ENCODE results near the gene CDKN2B-AS1.
"Not testable (repeated sequence)": the region's sequence is repeated elsewhere in the genome, so short reads cannot be mapped to it uniquely, and the experiment has no call there.

CDKN2B-AS1 gene

DNA sequence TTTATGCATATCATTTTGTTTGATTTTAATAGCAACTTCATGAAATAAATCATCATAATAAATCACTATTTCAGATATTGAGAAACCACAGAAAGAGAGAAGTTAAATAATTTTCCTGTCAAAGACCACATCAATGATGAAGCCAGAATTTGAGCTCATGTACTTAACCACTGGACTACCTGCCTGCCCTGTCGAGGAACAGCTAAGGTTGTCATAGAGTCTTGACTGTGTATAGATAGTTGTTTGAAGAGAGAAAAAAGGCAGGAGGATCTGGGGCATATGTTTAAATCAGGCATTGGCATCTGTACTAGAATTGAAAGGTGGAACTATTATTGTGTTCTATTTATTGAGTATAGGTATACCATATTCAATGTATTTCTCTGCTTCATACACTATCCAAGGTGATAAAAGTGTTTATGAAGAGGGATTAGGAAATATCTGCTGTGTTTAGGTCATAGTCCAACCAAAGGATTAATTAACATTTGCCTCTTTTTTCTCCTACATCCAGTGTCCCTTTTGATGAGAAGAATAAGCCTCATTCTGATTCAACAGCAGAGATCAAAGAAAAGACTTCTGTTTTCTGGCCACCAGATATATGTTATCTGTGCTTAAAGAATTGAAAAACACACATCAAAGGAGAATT is 51.8 kb downstream of the CDKN2B-AS1 start:
- DNase-seq: no peak

- no peak for DNase-seq
Observed at GRCh38 chr9:22047596-22047995, 53.0 kb downstream of the CDKN2B-AS1 start.

GRCh38 chr9:22049411-22049810 is 54.8 kb downstream of the CDKN2B-AS1 start:
- DNase-seq: no peak

GRCh38 chr9:22050924-22051323 is 56.3 kb downstream of the CDKN2B-AS1 start:
- DNase-seq: no peak

DNA sequence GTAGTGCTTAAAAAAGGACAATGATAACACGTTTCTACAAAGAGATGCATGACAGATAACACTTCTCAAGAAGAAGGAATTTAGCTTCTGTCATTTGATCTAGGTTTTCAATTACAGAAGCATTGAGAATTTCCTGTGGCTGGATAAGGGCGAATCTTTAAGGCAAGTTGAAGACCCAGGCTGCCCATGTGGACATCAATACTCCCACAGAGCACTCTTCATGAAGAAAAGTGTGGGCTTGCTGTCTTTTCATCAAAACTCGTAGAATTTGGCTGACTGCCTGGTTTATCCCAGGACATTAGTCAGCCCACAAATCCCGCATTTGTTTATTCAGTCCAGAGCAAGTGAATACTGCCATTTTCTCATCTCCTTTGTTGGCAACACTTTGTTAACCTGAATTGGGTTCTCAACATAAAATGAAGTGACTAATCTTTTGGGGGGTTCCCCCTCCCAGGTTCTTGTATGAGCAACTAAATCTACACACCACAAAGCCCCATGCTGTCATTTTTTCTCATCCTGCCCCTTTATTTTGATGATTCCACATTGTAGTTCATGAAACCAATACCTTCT is 57.9 kb downstream of the CDKN2B-AS1 start:
- DNase-seq: no peak

DNA sequence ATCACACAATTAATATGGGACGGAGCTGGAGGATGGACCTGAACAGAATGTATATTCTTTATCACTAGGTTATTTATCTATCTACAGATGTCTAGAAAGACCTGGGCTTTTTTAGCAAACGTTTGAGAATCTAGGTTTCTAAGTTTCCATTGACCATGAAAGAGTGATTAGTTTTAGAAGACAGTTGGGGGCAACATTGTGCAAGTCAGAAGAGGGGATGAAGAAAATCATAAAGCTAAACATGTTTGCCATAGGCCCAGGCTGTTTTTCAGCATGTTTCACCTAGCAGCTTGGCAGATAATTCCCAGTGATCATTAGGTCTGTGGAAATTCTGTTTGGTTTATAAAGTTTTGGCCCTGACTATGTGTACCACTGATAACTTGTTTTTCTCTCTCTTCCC is 58.6 kb downstream of the CDKN2B-AS1 start:
- no peak for DNase-seq

DNA sequence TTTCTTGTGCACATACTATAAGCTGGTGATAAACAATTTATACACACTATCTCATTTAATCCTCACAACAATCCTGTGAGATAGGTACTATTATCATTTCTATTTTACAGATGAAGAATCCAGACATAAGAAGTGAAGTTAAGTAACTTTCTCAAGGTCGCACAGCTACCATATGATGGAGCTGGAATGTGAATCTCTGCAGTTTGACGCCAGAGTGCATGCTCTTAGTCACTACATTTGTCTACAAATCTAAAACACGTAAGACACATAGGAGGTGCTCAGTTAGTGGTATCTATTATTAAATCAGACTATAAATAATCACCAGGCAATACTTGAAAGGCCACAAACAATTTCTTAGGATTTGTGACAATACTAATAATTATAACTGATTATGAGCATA is 59.5 kb downstream of the CDKN2B-AS1 start:
- DNase-seq: no peak

- no peak for DNase-seq
Observed at GRCh38 chr9:22054529-22054928, 59.9 kb downstream of the CDKN2B-AS1 start.

- no peak for DNase-seq
Observed at GRCh38 chr9:22055090-22055489, 60.5 kb downstream of the CDKN2B-AS1 start.

DNA sequence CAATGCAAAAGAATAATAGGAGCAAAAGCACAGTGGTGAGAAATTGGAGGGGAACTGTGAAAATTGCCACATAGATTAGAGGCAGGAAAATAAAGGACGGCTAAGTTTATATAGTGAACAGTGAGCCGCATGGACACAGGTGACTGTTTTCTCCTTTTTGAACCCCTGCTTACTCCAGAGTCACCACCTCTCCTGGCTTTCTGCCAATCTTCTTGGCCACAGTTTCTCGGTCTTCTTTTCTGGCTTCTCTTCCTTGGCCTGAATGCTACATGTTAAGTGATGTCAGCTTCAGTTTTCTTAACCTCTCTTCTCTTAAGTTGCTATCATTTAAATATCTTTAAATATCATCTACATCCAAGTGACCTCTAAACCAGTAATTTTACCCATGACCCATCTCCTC is 61.8 kb downstream of the CDKN2B-AS1 start:
- no peak for DNase-seq

DNA sequence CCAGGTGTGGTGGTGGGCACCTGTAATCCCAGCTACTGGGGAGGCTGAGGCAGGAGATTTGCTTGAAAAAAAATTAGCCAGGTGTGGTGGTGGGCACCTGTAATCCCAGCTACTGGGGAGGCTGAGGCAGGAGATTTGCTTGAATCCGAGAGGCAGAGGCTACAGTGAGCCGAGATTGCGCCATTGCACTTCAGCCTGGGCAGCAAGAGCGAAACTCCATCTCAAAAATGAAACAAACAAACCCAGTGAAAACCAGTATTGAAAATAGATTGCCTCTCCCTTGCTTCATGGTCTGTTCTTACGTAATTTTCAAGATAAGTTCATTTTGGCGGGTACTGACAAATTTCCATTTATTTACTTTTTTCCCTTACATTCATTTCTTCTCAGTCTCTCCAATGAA is 63.4 kb downstream of the CDKN2B-AS1 start:
- not testable (repeated sequence) for DNase-seq

DNA sequence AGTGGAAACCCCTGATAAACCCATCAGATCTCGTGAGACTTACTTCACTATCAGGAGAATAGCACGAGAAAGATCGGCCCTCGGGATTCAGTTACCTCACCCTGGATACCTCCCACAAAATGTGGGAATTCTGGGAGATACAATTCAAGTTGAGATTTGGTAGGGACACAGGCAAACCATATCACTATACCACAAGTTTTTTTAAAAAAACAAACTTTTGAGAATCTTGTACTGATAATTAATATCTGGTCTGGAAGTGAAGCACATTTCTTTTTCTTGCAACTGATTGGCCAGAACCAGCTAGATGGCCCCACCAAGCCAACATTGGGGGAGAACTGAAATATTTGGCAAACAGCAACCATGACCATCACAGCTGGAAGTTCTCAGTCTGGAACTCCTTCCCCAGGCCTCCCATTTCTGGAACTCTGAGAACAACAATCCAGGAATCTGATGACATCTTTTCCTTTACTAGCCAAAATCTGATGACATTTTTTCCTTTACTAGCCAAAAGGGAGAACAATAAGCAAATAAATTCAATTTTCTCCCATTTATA is 66.3 kb downstream of the CDKN2B-AS1 start:
- no peak for DNase-seq

DNA sequence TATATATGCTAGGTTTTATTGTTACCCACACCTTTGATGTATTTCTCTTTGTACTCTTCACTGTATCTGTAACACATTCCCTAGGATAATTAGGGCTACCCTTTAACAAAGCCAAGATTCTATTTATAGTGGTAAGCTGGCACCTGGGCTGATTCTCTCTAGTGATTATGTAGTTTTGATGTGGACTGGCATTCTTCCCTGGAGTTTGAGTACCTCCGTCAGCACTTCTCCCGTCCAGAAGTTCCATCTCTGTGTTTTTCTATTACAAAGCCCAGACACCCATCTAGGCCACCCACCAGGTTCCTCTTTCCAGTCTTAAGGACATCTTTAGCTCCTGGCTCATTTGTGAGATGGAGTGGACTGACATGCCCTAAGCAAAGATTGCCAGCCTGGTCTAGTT is 70.4 kb downstream of the CDKN2B-AS1 start:
- no peak for DNase-seq

- DNase-seq: no peak
Observed at GRCh38 chr9:22065431-22066200, 71.0 kb downstream of the CDKN2B-AS1 start.

GRCh38 chr9:22067196-22067595 is 72.6 kb downstream of the CDKN2B-AS1 start:
- DNase-seq: no peak

DNA sequence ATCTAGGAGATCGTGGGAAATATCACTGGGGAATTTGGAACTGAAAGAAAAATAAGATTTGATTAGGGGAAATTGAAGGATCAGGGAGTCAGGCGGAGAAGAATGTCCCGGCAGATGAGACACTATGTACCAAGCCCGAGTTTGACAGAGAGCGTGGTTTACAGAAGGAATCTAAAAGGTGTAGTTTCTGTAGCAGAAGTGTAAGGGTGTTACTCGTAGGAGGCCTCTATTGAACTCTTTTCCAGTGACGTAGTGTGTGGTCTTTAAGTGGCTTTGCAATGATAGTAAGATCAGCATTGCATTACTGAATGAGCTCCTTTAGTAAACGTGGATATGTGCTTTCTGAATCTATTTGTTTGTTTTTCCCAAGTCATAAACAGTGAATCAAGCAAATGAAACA is 73.8 kb downstream of the CDKN2B-AS1 start:
- no peak for DNase-seq

DNA sequence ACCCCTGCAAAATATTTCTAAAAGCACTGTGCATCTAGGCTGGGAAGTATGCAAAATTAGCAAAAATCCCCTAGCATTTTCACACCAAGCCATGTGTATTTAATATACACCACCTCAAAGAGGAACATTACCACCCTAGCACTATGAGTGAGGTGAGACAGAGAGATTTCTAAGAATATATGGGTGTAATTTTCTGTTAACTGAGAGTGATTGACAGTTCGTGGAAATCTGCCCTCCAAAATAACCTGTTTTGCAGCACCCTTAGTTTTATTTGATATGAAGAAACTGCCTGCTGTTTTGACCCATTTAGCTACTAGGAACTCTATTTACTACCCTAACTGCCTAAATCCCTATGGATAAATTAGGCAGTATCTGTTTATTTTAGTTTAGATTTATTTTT is 78.8 kb downstream of the CDKN2B-AS1 start:
- no peak for DNase-seq

DNA sequence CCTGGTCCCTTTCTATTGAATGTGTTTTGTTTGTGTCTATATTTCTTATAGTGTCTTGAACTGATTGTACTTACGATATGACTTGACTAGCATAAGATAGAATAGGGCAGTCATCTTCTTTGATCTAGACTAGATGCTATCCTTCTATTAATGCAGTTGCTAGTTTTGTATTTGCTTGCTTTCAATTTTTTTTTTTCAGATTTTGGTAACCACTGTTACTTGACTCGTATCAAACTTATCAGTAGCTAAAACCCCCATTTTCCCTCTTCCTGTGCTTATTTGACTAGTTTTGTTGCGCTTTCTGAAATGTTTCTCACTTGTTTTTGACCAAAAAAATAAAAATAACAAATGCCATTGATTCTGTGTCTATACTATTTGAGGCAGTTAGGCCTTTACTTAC is 83.5 kb downstream of the CDKN2B-AS1 start:
- no peak for DNase-seq

DNA sequence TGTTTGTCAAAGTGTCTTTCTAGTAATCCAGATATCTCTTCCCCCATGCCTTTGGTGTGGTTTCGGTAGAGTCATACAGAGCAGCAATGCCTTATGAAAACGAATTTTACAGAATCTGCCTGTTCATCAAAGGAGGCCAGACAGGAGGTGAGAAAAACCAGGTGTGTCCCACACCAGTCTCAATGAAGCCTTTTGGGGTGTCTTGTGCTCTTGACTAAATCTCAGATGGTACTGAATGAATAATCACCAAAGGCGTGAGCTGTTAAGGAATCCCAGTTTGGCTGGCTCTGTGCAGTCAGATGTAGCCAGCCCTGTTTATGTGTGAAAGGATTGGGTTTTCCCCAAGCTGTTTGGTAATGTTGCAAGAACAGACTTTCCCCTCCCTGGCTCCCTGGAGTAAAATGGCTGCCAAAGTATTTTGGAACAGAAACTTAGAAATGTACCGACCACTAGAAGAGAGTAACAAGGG is 85.3 kb downstream of the CDKN2B-AS1 start:
- no peak for DNase-seq

DNA sequence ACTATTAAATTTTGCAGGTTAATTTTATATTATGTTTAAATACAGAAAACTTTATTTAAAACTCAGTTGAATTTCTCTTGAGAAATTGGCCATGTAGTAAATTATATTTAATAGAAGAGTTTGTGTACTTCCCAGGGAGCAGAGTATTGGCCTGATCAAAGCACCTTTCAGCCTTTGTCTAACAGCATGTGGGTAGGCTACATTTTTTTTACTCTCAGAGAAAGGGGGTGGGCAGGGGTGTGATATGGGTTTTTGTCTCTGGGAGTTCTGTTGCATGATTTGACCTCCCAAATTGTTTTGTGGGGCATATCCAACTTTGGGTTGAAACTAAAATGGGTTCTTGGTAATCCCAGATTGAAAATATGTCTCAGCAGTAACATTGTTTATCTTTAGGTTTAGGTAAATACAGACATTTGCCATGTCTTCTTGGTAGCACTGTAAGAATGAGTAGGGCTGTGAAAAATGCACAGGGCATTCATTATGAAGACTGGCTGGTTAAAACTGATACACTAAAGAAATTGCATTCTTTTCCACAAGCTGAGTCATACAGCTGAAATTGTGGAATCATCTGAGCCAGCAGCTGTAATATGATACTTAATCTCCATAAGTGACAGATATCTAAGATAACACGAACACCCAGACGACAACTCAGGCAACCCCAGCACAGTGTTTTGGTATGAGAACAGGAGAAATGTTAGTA is 89.9 kb downstream of the CDKN2B-AS1 start:
- peak; percentile 49 for DNase-seq

- DNase-seq: no peak
Observed at GRCh38 chr9:22088053-22088716, 93.6 kb downstream of the CDKN2B-AS1 start.

DNA sequence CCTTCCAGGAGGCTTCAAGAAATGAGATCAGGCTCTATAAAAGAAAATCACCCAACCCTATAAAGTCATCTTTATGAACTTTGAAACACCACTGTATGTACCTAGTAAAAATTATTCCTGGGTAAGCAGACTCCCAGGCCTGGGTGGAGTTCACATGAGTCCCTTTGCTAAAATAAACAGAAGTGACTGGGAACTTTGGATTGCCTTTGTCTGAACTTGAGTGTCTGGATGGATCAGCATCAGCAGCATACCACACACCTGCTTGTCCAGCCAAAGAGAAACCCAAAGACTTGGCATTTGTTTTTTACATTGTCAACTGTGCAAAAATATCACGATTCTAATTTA is 94.1 kb downstream of the CDKN2B-AS1 start:
- no peak for DNase-seq

- no peak for DNase-seq
Observed at GRCh38 chr9:22097707-22098106, 103.1 kb downstream of the CDKN2B-AS1 start.

Data from NCI-H146 (cell line).